NB4 (cell line): ENCODE data around the gene RPTOR.

Source experiments
- CTCF ChIP-seq: IDR thresholded peaks from one replicate; pipeline ENCODE4 v1.5.1; 2012; ENCODE audit warnings: low read depth, low read length
- MAX ChIP-seq: IDR thresholded peaks from 2 replicates; pipeline ENCODE4 v1.6.1; 2011; ENCODE audit warnings: low read depth, low read length
- POLR2A ChIP-seq: IDR thresholded peaks from 2 replicates; pipeline ENCODE4 v1.6.1; 2011; ENCODE audit warnings: mild to moderate bottlenecking; ENCODE audit not compliant: insufficient read length; ENCODE audit errors: extremely low read depth

GRCh38 chr17:80854220-80854619 lies 309.6 kb downstream of the RPTOR start:
- no peak for TF ChIP-seq CTCF
- TF ChIP-seq POLR2A: no peak
- no peak for TF ChIP-seq MAX
